BE2C (cell line): ENCODE data around the gene CMTM2.
"Not testable (repeated sequence)": the region's sequence is repeated elsewhere in the genome, so short reads cannot be mapped to it uniquely, and the experiment has no call there.

Experiments
- DNase-seq: peaks from one replicate; pipeline ENCODE4 v3.0.0-alpha.2; 2020
- H3K27me3 ChIP-seq: fragments of 250-450 bp; sonication (Bioruptor Pico); 2 replicates; pipeline ENCODE4 v1.5.1; 2020; ENCODE audit warnings: mild to moderate bottlenecking
- H3K36me3 ChIP-seq: fragments of 250-450 bp; sonication (Bioruptor Pico); 2 replicates; pipeline ENCODE4 v1.5.1; 2020; ENCODE audit warnings: mild to moderate bottlenecking
- H3K4me1 ChIP-seq: fragments of 250-450 bp; sonication (Bioruptor Pico); 2 replicates; pipeline ENCODE4 v1.5.1; 2020
- H3K4me3 ChIP-seq: 2 replicates; pipeline ENCODE4 v1.5.1; 2011; ENCODE audit warnings: low read depth, low read length
- H3K9me3 ChIP-seq: fragments of 250-450 bp; sonication (Bioruptor Pico); 2 replicates; pipeline ENCODE4 v1.5.1; 2020
- CTCF ChIP-seq: IDR thresholded peaks from 2 replicates; pipeline ENCODE4 v1.5.1; 2012; ENCODE audit warnings: mild to moderate bottlenecking, low read depth, low read length

Gene CMTM2

GRCh38 chr16:66623755-66624154 lies 44.5 kb downstream of the CMTM2 start:
- Histone ChIP-seq H3K36me3 (peaks cover 14% of the 10 kb centered on the region), H3K9me3 (no peaks in the 10 kb centered on the region), H3K4me3 (no peak overlapping the region), H3K4me1 (peaks cover 13% of the 10 kb centered on the region), H3K27me3 (no peaks in the 10 kb centered on the region)
- no peak for TF ChIP-seq CTCF
- DNase-seq: no peak

DNA sequence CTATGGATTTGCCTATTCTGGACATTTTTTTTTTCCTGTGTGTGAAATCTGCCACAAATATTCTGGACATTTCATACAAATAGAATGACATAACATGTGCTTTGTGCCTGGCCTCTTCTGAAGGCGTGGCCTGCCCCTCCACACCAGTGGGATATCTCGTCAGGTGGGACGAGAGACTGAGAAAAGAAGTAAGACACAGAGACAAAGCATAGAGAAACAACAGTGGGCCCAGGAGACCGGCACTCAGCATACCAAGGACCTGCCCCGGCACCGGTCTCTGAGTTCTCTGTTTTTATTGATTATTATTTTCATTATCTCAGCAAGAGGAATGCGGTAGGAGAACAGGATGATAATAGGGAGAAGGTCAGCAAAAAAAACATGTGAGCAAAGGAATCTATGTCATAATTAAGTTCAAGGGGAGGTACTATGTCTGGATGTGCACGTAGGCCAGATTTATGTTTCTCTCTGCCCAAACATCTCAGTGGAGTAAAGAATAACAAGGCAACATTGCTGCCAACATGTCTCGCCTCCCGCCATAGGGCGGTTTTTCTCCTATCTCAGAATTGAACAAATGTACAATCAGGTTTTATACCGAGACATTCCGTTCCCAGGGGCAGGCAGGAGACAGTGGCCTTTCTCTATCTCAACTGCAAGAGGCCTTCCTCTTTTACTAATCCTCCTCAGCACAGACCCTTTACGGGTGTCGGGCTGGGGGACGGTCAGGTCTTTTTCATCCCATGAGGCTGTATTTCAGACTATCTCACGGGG lies 48.5 kb downstream of the CMTM2 start:
- H3K36me3 ChIP-seq, H3K4me1 ChIP-seq, H3K27me3 ChIP-seq, DNase-seq, H3K4me3 ChIP-seq, H3K9me3 ChIP-seq: not testable (repeated sequence)

GRCh38 chr16:66629856-66630255 lies 50.6 kb downstream of the CMTM2 start:
- Histone ChIP-seq H3K4me3 (no peak overlapping the region), H3K27me3 (no peaks in the 10 kb centered on the region), H3K9me3 (no peaks in the 10 kb centered on the region), H3K36me3 (no peaks in the 10 kb centered on the region; the same call in 1 of the 2 replicates), H3K4me1 (no peaks in the 10 kb centered on the region)
- TF ChIP-seq CTCF: no peak
- DNase-seq: no peak

DNA sequence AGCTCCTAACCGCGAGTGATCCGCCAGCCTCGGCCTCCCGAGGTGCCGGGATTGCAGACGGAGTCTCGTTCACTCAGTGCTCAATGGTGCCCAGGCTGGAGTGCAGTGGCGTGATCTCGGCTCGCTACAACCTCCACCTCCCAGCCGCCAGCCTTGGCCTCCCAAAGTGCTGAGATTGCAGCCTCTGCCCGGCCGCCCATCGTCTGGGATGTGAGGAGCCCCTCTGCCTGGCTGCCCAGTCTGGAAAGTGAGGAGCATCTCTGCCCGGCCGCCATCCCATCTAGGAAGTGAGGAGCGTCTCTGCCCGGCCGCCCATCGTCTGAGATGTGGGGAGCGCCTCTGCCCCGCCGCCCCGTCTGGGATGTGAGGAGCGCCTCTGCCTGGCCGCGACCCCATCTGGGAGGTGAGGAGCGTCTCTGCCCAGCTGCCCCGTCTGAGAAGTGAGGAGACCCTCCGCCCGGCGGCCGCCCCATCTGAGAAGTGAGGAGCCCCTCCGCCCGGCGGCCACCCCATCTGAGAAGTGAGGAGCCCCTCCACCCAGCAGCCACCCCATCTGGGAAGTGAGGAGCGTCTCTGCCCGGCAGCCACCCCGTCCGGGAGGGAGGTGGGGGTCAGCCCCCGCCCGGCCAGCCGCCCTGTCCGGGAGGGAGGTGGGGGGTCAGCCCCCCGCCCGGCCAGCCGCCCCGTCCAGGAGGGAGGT lies 51.4 kb downstream of the CMTM2 start:
- DNase-seq, H3K27me3 ChIP-seq, H3K4me3 ChIP-seq, H3K36me3 ChIP-seq, H3K9me3 ChIP-seq, H3K4me1 ChIP-seq: not testable (repeated sequence)

DNA sequence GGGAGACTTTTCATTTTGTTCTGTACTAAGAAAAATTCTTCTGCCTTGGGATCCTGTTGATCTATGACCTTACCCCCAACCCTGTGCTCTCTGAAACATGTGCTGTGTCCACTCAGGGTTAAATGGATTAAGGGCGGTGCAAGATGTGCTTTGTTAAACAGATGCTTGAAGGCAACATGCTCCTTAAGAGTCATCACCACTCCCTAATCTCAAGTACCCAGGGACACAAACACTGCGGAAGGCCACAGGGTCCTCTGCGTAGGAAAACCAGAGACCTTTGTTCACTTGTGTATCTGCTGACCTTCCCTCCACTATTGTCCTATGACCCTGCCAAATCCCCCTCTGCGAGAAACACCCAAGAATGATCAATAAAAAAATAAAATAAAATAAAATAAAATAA lies 52.3 kb downstream of the CMTM2 start:
- H3K4me1 ChIP-seq, H3K36me3 ChIP-seq, H3K27me3 ChIP-seq, DNase-seq, H3K4me3 ChIP-seq, H3K9me3 ChIP-seq: not testable (repeated sequence)

DNA sequence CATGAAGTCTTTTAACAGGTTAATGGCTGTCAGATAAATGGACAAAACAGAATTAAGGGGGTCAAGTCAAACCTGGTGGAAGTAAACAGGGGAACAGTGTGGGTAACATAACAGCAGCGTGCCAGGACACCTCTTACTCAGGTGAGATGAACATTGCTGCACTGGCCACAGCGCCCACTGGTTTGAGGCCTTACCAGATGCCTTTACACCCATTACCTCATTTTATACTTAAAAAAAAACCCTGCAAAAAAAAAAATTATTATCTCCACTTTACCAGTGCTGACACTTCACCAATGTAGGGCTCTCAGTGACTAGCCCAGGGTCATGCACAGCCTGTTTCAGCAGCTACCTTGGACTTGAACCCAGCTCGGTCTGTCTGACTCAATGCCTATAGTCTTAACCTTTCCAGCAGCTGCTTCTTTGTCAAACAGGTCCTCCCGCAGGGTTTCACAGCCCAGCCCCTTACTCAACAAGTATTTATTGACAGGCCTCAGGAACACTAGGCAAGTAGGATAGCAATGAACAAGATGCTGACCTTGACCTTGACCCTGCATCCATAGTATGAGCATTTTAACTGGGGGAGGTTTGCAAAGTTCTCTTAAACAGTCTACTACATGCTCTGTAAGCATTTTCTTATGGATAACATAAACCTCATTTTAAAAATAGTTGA lies 55.4 kb downstream of the CMTM2 start:
- no peak for TF ChIP-seq CTCF
- H3K27me3 ChIP-seq: no peaks in the 10 kb centered on the region
- no peak overlapping the region for H3K4me3 ChIP-seq
- H3K36me3 ChIP-seq: no peaks in the 10 kb centered on the region; the same call in 1 of the 2 replicates
- no peak for DNase-seq
- no peaks in the 10 kb centered on the region for H3K9me3 ChIP-seq
- H3K4me1 ChIP-seq: no peaks in the 10 kb centered on the region

DNA sequence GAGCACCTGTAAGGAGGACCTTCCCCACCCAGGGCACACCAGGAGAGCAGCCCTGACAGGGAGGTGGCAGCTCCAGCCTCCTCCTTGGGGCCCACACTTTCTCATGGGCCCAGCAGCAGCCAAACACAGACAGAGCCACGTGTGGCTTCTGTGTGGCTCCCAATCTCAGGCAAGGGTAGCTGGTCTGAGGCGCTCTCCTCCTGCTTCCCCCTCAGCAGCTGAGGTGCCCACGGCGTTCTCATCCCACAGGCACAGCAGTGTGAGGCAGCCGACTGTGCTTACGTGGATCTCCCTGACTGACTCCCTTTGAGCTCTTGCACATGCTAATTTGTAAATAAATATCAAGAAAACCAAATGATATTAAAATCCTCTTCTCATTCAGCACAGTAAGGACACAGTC lies 56.1 kb downstream of the CMTM2 start:
- no peaks in the 10 kb centered on the region for H3K9me3 ChIP-seq
- no peak for DNase-seq

More for the DNA sequence above, 56.1 kb downstream of the CMTM2 start:
- Histone ChIP-seq H3K4me3 (no peak overlapping the region), H3K36me3 (no peaks in the 10 kb centered on the region; the same call in 1 of the 2 replicates), H3K4me1 (no peaks in the 10 kb centered on the region), H3K27me3 (no peaks in the 10 kb centered on the region)
- no peak for TF ChIP-seq CTCF
